ENCODE measurements around the gene CEBPG. TPM values are rescaled to one million over a fixed set of nuclear protein-coding genes. Genes with fewer than 3 reads are reported as not detected.

The CEBPG gene
- total and polyA plus RNA-seq, 2 donors (not counting 1 experiment from before 2014, with no cell fraction given) = 12.5 to 24.2 TPM

- Histone ChIP-seq H3K4me3 (ENCODE audit: control extremely low read depth in 1 of 5, extremely low read depth in 1 of 5, insufficient read depth in 1 of 5, low read depth in 2 of 5, low read length in 4 of 5) (no peak overlapping the region), H3K9me3 (ENCODE audit: control extremely low read depth in 1 of 3, control insufficient read depth in 2 of 3, insufficient read depth in 1 of 3, low read length in 2 of 3) (no peaks in the 10 kb centered on the region), H3K4me2 (replicated peaks; ENCODE audit: low read depth, low read length, poor library complexity, severe bottlenecking) (no peak overlapping the region), H3K9ac (ENCODE audit: low read length) (no peak overlapping the region), H2AFZ (ENCODE audit: insufficient read depth, low read depth, low read length, poor library complexity, severe bottlenecking) (no peak overlapping the region), H3K27me3 (replicated peaks in 1 of 4; ENCODE audit: control extremely low read depth in 1 of 4, control insufficient read depth in 3 of 4, insufficient read depth in 4 of 4, low read length in 3 of 4) (no peaks in the 10 kb centered on the region), H3K4me1 (ENCODE audit: control insufficient read depth in 2 of 2, insufficient read depth in 2 of 2, low read length in 2 of 2) (no peaks in the 10 kb centered on the region), H3K36me3 (replicated peaks in 1 of 2; ENCODE audit: control extremely low read depth in 1 of 2, control insufficient read depth in 1 of 2, extremely low read depth in 1 of 2, insufficient read depth in 2 of 2, low read length in 1 of 2) (peaks cover 0 to 5% of the 10 kb centered on the region in 2 experiments), H4K20me1 (ENCODE audit: control insufficient read depth, insufficient read depth, low read length, poor library complexity, severe bottlenecking) (peaks cover 29% of the 10 kb centered on the region), H3K79me2 (ENCODE audit: control insufficient read depth, insufficient read depth, low read length) (peaks cover 17% of the 10 kb centered on the region), H3K27ac (ENCODE audit: low read length in 2 of 2) (no peak overlapping the region)
- ChIA-PET POLR2A (no interaction called here), CTCF (no interaction called here)
- no peak overlapping the region for H3K4me3 Mint-ChIP-seq
- no peaks in the 10 kb centered on the region for H3K27me3 Mint-ChIP-seq
- intact Hi-C loops (cut with micrococcal nuclease) = no loop called here
- no peak overlapping the region for H3K27ac Mint-ChIP-seq
- DNase-seq = no peak
- H3K9me3 Mint-ChIP-seq (ENCODE audit: insufficient read depth) = no peaks in the 10 kb centered on the region
- TF ChIP-seq EZH2 (IDR thresholded peaks at IDR 0.05; ENCODE audit: borderline replicate concordance, insufficient read depth, low read depth, low read length, poor library complexity, severe bottlenecking) (no peak), CTCF (IDR thresholded peaks at IDR 0.05) (no peak)
- 99% methylated on average over 38 of the region's 39 CpGs for WGBS (ENCODE audit: insufficient coverage)
- ATAC-seq (ENCODE audit: low read depth) = no peak
- H3K4me1 Mint-ChIP-seq = peaks cover 9% of the 10 kb centered on the region
These were observed 14.1 kb downstream of the CEBPG start for GRCh38 chr19:33387351-33388230.

GRCh38 chr19:33388231-33388724, 14.8 kb downstream of the CEBPG start:
- Mint-ChIP-seq H3K4me1 (peaks cover 7% of the 10 kb centered on the region), H3K27ac (no peak overlapping the region), H3K4me3 (no peak overlapping the region), H3K27me3 (no peaks in the 10 kb centered on the region), H3K9me3 (ENCODE audit: insufficient read depth) (no peaks in the 10 kb centered on the region)
- H3K4me1 ChIP-seq (ENCODE audit: control insufficient read depth in 2 of 2, insufficient read depth in 2 of 2, low read length in 2 of 2) = no peaks in the 10 kb centered on the region
- no peak overlapping the region for H3K27ac ChIP-seq (ENCODE audit: low read length in 2 of 2)
- H3K9me3 ChIP-seq (ENCODE audit: control extremely low read depth in 1 of 3, control insufficient read depth in 2 of 3, insufficient read depth in 1 of 3, low read length in 2 of 3) = no peaks in the 10 kb centered on the region
- TF ChIP-seq CTCF (IDR thresholded peaks at IDR 0.05) = no peak
- TF ChIP-seq EZH2 (IDR thresholded peaks at IDR 0.05; ENCODE audit: borderline replicate concordance, insufficient read depth, low read depth, low read length, poor library complexity, severe bottlenecking) = no peak
- intact Hi-C loops (cut with micrococcal nuclease) = no loop called here
- no peak overlapping the region for H2AFZ ChIP-seq (ENCODE audit: insufficient read depth, low read depth, low read length, poor library complexity, severe bottlenecking)
- H3K9ac ChIP-seq (ENCODE audit: low read length) = no peak overlapping the region
- WGBS (ENCODE audit: insufficient coverage) = 90% methylated on average over 13 of the region's 13 CpGs
- no peak overlapping the region for H3K4me2 ChIP-seq (replicated peaks; ENCODE audit: low read depth, low read length, poor library complexity, severe bottlenecking)
- no peak overlapping the region for H3K4me3 ChIP-seq (ENCODE audit: control extremely low read depth in 1 of 5, extremely low read depth in 1 of 5, insufficient read depth in 1 of 5, low read depth in 2 of 5, low read length in 4 of 5)
- ATAC-seq (ENCODE audit: low read depth) = no peak
- DNase-seq = no peak
- POLR2A ChIA-PET = no interaction called here
- H3K27me3 ChIP-seq (replicated peaks in 1 of 4; ENCODE audit: control extremely low read depth in 1 of 4, control insufficient read depth in 3 of 4, insufficient read depth in 4 of 4, low read length in 3 of 4) = no peaks in the 10 kb centered on the region
- peaks cover 17% of the 10 kb centered on the region for H3K79me2 ChIP-seq (ENCODE audit: control insufficient read depth, insufficient read depth, low read length)
- CTCF ChIA-PET = no interaction called here
- H3K36me3 ChIP-seq (replicated peaks in 1 of 2; ENCODE audit: control extremely low read depth in 1 of 2, control insufficient read depth in 1 of 2, extremely low read depth in 1 of 2, insufficient read depth in 2 of 2, low read length in 1 of 2) = peaks cover 0 to 5% of the 10 kb centered on the region in 2 experiments
- H4K20me1 ChIP-seq (ENCODE audit: control insufficient read depth, insufficient read depth, low read length, poor library complexity, severe bottlenecking) = peaks cover 28% of the 10 kb centered on the region

All from B cell (primary cell).